Stimulated activated CD8-positive, alpha-beta memory T cell treated with anti-CD3 and anti-CD28 coated beads, Interleukin-2, amount 100 ng/mL, for 48 hours (primary cell): ENCODE measurements around the gene UBE2I.
"Not testable (repeated sequence)": the region's sequence is repeated elsewhere in the genome, so short reads cannot be mapped to it uniquely, and the experiment has no call there.

Source experiments
- DNase-seq, 2 donors: peaks; one replicate each; pipeline ENCODE4 v3.0.0-alpha.2; 2020; ENCODE audit warnings: low read depth in 2 of 2

Gene UBE2I

DNA sequence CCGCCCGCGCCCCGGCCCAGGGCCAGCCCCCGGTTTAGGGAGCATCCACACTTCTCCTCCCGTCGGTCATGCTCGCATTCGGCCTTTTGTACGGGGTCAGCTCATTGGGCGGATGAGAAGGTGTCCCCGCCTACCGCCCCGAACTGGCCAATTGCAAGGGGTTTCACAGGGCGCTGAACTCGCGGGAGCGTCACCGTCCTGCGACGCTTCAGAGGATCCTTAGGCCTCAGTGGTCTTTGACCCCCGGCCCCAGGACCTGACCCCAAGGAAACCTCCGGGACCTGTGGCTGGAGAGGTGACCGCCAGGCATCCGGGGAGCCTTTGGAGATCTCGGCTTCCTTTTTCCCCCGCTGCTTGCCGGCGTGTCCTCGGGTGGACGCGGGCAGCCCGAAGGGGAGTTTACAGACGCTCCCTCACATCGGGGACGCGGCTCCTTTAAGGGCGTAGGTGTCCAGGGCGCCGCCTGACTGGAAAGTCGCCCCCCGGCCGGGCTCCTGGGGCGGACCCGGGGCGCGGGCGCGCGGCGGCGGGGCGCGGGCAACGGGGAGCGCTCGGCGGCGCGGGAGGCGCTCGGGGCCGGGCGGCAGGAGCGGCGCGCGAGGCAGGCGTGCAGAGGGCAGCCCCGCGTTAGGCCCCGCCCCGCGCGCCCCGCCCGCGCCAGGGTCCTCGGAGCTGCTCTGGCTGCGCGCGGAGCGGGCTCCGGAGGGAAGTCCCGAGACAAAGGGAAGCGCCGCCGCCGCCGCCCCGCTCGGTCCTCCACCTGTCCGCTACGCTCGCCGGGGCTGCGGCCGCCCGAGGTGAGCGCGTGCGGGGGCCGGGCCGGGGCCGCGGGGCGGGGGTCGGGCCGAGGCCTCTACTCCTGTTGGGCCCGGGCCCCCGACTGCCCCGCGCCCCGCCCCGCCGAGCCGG, at the start of gene UBE2I:
Gene UBE2I (plus strand): TSS at position 660 of the 909 bp plus-strand sequence. CDS start 4,395 bp downstream, outside the sequence.
- DNase-seq = peak; percentile 94

DNA sequence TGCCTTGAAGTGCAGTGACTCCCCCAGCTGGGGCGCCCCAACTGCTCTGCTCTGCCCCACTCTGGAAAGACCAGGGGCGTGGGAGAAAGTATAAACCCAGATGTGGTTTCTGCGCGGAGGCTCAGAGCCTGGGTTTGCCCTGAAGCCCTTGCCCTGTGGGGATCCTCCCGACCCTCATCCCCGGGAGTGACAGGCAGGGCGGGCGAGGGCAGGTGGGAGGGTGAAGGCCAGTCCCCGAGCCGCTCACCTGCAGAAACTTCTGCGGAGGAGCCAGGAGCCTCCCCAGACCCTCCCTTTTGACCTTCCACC, 49.7 kb upstream of the UBE2I start:
- DNase-seq = no peak

DNA sequence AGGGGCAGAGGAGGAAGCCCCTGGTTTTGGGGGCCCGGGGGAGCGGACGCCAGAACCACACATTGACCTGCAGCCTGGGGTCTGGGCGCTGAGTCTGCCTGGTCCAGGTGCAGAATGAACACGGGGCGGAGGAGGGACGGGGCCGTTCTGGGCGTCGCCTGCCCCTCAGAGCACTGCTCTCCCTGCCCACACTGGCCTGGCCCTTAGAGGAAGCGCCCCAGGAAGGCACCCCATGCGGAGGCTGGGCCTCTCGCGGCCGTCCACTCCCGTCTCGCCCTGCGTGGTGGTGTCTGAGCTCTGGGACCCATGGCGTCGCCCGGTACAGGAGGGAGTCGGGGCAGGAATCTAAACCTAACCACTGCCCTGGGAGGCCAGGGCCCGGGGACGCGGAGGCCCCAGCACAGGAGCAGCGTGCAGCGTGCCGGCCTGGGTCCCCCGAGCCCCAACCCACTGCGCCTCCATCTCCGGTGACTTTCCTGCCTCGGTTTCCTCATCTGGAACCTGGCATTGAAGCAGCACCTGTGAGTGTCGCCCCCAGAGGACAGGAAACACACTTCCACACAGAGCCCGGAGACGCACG, 49.2 kb upstream of the UBE2I start:
- no peak for DNase-seq

DNA sequence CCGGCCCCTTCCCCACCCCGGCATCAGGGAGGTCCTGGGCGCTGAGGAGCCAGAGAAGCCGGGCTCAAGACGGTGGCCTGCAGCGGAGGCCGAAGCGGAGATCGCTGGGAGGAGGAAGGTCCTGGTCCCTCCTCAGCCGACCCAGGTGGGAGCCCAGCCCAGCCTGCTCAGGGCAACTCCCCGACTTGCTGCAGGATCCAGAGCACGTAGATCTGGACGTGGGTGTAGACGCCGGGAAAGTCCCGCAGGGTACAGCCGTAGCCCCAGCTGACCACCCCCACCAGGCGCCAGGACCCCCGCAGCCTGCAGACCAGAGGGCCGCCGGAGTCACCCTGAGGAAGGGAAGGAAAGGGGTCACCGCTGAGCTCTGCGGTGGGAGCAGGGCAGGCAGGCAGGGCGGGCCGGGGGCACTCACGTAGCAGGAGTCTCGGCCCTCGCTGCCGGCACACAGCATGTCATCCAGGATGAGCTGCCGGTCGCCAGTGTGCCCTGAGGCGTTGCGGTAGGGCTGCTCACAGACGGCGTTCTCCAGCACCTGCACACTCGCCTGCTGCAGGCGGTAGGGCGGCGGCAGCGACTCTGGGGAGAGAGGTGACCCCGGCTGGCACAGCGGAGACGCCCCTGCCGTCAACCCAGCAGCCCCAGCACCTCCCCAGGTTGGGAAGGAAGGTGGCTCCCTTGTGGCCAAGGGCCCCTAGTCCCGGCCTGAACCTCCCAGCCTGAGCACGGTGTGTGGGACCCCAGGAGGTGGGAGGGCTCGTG, 48.1 kb upstream of the UBE2I start:
- no peak for DNase-seq

DNA sequence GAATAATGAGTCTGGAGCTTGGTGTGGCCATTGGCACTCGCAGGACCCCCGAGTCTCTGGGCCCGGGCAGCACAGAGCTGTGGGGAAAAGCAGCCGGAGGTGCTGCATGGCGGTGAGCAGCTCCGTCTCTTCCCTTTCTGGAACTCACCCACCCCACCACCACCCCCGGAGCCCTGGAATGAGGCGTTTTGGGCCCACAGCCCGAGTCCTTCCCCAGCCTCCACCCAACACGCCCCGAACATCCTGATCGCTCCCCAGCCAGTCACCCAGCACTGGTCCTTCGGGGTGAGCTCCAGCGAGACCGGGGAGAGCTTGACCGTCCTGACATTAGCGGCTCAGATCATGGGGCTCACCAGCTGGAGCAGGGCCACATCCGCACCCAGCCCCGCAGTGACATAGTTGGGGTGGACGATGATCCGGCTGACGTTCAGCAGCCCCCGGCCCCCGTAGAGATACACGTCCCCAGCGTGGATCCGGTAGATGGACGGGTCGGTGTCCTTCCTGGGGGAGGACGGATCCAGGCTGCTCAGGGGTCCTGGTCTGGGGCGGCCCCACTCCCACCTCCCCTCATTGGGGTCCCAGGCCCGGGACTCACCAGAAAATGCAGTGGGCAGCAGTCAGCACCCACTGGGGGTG, 47.1 kb upstream of the UBE2I start:
- no peak for DNase-seq

DNA sequence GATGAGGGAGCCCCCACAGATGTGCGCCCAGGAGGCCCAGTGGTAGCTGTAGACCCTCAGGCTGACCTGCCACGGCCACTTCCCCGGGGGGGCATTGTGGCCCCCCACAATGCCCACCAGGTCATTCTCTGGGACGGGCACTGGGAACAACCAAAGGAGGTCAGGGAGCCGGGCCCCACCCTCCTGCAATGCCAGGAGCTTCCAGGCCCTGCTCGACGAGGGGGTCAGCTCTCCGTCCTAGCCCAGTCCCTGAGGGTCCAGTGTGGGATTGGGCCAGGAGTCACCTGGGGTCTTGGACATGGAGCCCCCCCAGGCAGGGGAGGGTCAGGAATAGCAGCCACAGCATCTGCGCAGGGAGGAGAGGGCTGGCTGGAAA, 46.6 kb upstream of the UBE2I start:
- no peak for DNase-seq

DNA sequence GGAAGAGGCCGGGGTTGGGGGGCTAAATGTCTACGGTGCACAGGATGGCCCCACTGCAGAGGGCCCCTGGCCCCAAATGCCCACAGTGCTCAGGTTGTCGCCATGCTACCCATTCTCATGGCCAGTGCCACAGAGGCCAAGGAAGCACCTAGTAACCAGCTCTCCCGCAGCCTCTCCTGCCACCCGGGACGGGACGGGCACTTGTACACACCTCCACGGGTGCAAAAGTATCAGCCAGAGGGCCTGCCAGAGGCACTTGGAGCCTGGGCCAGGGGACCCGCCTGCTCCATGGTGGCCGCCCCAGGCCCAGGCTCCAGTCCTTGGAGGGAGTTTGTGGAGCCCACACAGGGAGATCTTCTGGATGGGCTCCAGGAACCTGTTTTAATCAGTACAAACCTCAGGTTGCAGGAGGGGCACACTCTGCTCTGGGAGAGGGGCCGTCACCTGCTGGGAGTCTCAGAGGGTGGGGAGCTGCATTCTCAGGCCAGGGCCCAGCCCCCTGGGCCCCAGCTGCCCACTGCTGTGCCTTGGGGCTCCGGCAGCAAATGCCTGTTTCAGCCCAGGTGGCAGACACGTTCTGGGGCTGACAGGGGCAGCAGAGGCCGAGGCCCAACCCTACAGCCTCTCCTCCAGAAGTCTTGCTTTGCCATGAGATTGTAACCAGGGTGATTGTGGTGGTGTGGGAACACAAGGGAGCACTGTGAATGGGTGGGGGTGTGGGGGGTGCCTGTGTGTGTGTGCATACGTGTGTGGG, 45.7 kb upstream of the UBE2I start:
- no peak for DNase-seq

DNA sequence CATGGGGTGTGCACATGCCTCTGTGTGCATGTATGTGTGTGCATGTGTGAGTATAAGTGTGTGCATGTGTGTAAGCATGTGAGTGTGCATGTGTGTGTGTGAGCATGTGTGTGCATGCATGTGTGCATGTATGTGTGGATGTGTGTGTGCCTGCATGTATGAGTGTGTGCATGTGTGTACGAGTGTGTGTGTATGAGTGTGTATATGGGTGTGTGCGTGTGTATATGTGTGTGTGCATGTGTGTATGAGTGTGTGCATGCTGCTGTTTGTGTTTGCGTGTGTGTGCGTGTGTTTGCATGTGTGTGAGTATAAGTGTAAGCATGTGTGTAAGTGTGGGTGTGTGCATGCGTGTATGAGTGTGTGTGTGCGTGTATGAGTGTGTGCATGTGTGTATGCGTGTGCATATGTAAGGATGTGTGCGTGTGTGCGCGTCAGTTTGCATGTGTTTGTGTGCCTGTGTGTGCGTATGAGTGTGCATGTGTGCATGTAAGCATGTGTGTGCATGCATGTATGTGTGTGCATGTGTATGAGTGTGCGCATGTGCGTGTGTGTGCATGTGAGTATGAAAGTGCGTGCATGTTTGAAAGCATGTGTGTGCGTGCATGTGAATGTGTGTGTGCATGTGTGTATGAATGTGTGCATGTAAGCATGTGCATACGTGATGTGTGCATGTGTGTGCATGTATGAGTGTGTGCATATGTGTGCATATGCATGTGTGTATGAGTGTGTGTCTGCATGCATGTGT, 44.9 kb upstream of the UBE2I start:
- no peak for DNase-seq

DNA sequence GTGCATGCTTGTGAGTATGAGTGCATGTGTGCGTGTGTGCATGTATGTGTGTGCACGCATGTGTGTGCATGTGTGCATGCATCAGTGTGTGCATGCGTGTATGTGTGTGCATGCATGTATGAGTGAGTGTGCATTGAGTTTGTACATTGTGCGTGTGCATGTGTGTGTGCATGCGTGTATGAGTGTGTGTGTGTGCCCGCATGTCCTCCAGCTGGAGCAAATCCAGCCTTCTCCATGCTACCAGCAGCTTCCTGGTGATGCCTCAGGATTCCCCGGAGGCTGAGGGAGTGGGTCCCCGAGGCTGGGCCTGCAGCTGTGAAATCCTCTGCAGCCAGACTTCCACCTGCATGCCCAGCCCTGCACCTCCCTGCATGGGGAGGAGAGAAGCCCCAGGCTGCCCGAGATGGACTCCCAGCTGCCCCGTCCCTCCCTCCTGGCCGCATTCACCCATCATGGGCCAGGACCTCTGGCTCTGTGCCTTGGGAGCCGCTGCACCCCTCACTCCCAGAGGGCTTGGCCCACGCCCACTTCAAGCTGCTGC, 44.3 kb upstream of the UBE2I start:
- DNase-seq = no peak

DNA sequence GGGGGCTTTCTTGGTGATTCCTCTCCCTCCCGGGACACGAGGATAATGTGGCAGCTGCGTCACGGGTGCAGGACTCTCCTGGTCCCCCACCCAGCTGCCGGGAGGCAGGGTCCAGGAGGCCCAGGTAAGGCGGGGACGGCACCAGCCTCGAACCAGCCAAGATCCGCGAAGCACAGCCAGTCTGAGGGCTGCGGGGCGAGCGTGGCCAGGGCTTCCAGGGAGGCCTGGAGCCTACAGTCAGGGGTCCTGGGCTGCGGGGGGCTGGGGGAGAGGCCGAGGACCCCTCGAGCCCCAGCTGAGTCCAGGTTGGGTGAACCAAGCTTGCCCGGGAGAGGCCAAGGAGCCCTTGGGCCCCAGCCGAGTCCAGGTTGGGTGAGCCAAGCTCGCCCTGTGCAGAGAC, 43.6 kb upstream of the UBE2I start:
- no peak for DNase-seq

DNA sequence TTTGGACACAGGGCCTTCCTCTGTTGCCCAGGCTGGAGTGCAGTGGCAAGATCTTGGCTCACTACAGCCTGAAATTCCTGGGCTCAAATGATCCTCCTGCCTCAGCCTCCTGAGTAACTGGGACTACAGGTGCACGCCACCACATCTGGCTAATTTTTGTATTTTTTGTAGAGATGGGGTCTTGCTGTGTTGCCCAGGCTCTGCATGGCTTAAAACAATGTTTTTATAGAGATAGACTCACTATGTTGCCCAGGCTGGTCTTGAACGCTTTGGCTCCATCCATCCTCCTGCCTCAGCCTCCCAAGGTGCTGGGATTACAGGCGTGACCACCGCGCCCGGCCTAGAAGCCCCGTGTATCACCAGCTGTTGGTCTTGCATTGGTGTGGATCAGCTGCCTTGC, 40.0 kb upstream of the UBE2I start:
- DNase-seq = not testable (repeated sequence)

DNA sequence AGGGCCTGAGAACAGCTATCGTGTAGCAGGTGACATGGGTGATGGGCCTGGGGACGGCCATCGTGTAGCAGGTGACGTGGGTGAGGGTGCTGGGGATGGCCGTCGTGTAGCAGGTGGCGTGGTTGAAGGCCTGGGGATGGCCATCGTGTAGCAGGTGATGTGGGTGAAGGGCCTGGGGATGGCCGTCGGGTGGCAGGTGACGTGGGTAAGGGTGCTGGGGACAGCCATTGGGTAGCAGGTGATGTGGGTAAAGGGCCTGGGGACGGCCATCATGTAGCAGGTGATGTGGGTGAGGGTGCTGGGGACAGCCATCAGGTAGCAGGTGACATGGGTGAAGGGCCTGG, 38.1 kb upstream of the UBE2I start:
- DNase-seq = no peak

DNA sequence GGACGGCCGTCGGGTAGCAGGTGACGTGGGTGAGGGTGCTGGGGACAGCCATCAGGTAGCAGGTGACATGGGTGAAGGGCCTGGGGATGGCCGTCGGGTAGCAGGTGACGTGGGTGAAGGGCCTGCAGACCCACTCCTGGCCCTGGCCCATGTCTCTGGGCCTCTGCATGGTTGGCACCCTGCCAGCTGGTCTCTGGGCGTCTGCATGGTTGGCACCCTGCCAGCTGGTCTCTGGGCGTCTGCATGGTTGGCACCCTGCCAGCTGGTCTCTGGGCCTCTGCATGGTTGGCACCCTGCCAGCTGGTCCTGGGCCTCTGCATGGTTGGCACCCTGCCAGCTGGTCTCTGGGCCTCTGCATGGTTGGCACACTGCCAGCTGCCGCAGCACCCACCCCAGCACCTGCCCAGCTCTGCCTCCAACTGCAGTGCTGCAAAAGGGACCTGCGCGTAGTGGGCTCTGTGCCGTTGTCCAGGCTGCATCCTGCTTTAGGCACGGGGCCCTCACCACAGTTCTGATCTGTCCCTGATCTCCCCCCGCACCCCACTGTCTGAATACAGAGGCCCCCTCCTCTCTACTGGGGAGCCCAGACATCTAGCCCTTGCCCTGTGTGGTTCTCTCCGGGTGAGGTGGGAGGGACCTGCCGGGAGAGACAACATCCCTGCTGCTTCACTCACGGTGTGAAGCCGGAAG, 37.6 kb upstream of the UBE2I start:
- not testable (repeated sequence) for DNase-seq

DNA sequence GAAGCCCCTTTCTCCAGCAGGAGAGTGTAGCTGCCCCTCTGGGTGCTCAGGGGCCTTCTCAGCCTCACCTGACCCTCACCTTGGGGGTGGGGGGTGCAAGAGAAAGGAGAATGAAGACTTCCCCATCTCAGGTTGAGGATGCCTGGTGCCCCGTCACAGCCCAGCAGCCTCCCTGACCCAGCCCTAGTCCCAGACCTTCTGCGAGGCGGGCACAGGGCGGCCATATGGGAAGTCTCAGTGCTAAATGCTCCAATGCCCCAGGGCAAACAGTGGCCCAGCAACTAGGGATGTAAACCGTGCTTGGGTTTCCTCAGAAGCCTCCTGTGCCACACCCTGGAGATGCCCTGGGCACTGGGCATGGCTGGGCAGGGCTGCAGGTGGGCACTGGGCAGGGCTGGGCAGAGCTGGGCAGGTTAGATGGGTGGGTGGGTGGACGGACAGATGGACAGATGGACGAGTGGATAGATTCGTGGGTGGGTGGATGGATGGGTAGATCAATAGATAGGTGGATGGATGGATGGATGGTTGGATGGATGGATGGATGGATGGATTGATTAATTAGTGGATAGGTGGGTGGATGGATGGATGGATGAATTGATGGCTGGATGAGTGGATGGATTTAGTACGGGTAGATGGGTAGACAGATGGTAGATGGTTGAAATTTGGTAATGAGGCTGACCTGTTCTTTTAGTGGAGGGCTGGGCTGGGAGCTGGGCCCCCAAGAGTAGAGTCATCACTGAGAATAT, 36.8 kb upstream of the UBE2I start:
- DNase-seq = no peak

DNA sequence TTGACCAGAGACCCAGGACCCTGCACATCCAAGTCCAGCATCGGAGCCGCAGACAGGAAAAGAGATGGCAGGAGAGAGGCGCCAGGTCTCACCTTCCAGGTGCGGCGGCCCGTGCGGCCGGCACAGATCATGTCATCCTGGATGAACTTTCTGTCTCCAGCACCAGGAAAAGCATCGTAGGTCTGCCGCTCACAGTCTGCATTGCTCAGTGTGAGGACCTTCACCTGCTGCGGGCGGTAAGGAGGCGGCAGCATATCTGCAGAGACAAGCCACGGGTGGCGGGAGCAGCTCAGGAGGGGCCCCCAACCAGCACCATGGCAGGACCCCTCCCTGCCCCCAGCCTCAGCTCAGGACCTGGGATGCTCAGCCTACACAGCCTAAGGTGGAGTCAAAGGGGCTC, 35.6 kb upstream of the UBE2I start:
- no peak for DNase-seq

DNA sequence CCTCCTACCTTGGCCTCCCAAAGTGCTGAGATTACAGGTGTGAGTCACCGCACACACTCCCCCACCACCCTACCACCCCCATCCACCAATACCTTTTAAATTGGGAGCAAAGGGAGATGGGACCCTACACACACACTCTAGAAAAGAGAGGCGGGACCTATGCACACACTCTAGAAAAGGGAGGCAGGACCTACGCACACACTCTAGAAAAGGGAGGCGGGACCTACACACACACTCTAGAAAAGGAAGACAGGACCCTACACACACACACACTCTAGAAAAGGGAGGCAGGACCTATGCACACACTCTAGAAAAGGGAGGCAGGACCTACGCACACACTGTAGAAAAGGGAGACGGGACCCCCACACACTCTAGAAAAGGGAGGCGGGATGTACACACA, 34.7 kb upstream of the UBE2I start:
- no peak for DNase-seq

DNA sequence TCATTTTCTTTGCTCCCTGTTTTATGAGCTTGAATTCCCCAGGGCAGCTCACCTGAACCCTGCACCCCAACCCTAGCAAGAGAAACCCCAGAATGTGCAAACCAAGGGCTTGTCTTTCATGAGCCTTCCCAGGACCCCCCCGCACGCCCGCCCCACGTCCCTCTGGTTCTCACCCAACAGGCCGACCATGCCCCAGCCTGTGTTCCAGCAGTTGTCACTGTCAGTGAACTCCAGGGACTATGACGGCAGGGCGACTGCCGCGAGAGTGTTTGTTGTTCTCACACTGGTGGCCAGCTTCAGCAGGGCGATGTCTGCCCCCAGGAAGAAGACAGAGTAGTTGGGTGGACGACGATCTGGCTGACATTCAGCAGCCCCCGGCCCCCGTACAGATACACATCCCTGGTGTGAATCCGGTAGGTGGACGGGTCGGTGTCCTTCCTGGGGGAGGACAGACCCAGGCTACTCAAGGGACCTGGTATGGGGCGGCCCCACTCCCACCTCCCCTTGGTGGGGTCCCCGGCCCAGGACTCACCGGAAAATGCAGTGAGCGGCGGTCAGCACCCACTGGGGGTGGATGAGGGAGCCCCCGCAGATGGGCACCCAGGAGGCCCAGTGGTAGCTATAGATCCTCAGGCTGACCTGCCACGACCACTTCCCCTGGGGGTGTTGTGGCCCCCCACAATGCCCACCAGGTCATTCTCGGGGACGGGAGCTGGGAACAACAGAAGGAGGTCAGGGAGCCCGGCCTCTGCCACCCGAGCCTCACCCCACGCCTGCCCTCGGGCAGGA, 33.5 kb upstream of the UBE2I start:
- DNase-seq = no peak

DNA sequence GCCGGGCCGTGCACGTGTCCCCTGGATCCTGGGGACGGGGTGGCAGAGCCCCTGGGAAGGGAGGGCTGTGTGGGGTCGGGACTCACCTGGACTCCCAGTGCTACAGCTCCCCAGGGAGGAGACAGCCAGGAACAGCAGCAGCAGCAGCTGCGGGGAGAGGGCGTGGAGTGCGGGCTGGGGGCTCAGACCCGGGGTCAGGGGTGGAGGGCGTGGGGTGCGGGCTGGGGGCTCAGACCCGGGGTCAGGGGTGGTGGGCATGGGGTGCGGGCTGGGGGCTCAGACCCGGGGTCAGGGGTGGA, 32.9 kb upstream of the UBE2I start:
- no peak for DNase-seq

DNA sequence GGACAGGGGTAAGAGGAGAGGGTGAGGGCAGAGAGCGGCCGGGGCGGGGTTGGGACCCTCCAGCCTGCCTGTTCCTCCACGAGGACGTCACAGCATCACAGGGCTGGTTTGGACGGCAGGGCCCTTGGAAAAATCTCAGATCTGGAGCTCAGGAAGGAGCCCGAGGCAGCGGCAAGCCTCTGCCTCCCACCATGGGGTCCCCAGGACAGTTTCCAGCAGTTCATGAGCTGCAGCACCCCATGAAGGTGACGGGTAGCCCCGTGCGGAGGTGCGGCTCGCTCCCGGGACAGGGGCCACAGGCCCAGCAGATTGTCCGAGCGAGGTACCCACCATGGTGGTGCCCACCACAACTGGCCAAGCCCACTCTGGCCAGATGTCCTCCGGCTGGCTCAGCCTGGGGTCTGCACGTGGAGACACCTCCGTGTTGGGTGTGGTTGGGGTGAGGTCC, 32.3 kb upstream of the UBE2I start:
- DNase-seq = no peak
